GM12864 (cell line): ENCODE measurements around the gene GLI1.
"Not testable (repeated sequence)": the region's sequence is repeated elsewhere in the genome, so short reads cannot be mapped to it uniquely, and the experiment has no call there.

Experiments used
- DNase-seq: peaks from one replicate; pipeline ENCODE4 v3.0.0-alpha.2; 2011; ENCODE audit warnings: low read depth
- H3K4me3 ChIP-seq: 2 replicates; pipeline ENCODE4 v1.5.1; 2011; ENCODE audit warnings: mild to moderate bottlenecking, low read depth, low read length, control low read depth
- CTCF ChIP-seq: IDR thresholded peaks from 2 replicates; pipeline ENCODE4 v1.5.1; 2011; ENCODE audit warnings: low read depth, mild to moderate bottlenecking, moderate library complexity, low read length, control low read depth, inconsistent platforms; ENCODE audit errors: missing control alignments

Gene GLI1

GRCh38 chr12:57441846-57442427 lies 17.6 kb upstream of the GLI1 start:
- no peak overlapping the region for H3K4me3 ChIP-seq
- TF ChIP-seq CTCF = no peak
- DNase-seq = no peak

GRCh38 chr12:57444337-57444736 lies 15.2 kb upstream of the GLI1 start:
- not testable (repeated sequence) for H3K4me3 ChIP-seq, DNase-seq

- H3K4me3 ChIP-seq = no peak overlapping the region
- no peak for DNase-seq
- no peak for TF ChIP-seq CTCF
These were observed 14.8 kb upstream of the GLI1 start for GRCh38 chr12:57444744-57445143.

GRCh38 chr12:57446292-57446960 lies 13.2 kb upstream of the GLI1 start:
- H3K4me3 ChIP-seq = no peak overlapping the region
- TF ChIP-seq CTCF = no peak
- no peak for DNase-seq

GRCh38 chr12:57448669-57449068 lies 10.9 kb upstream of the GLI1 start:
- no peak for DNase-seq

GRCh38 chr12:57449375-57449774 lies 10.2 kb upstream of the GLI1 start:
- TF ChIP-seq CTCF = no peak
- DNase-seq = no peak
- H3K4me3 ChIP-seq = no peak overlapping the region

More at GRCh38 chr12:57448669-57449068, 10.9 kb upstream of the GLI1 start:
- H3K4me3 ChIP-seq = no peak overlapping the region
- TF ChIP-seq CTCF = no peak

- H3K4me3 ChIP-seq = no peak overlapping the region
- TF ChIP-seq CTCF = no peak
- DNase-seq = no peak
These were observed 9.5 kb upstream of the GLI1 start for GRCh38 chr12:57450057-57450456.
